Subcutaneous adipose tissue (tissue), 4 donors: ENCODE measurements around the gene BCKDHB. TPM values are rescaled to one million over a fixed set of nuclear protein-coding genes. Genes with fewer than 3 reads are reported as not detected.

ENCODE experiments used
- CTCF ChIP-seq: fragments of 450-650 bp; IDR thresholded peaks from one replicate; pipeline ENCODE4 v1.5.1; 2016; ENCODE audit warnings: low read depth, mild to moderate bottlenecking, control low read depth, antibody characterized with exemption, moderate library complexity
- total RNA-seq, 4 donors: library from RNA; depleted of rRNA; stranded (reverse); fragments of >200 nt; gene quantifications; one replicate each; pipeline ENCODE4 v1.1.0, GENCODE V29; 2016

Gene BCKDHB
- total RNA-seq = 10 to 100 TPM; 15.5 to 41.3 (median 24.2) TPM

GRCh38 chr6:80106418-80107235 lies at the start of gene BCKDHB:
TSS of gene BCKDHB (plus strand) at chr6:80106671. CDS start at chr6:80106694, 23 bp downstream.
- no peak for TF ChIP-seq CTCF

- TF ChIP-seq CTCF = no peak
Observed at GRCh38 chr6:80060774-80061173, 45.7 kb upstream of the BCKDHB start.

- TF ChIP-seq CTCF = no peak
Observed at GRCh38 chr6:80077067-80077466, 29.4 kb upstream of the BCKDHB start.

- TF ChIP-seq CTCF = no peak
Observed at GRCh38 chr6:80088637-80089036, 17.8 kb upstream of the BCKDHB start.

- no peak for TF ChIP-seq CTCF
Observed at GRCh38 chr6:80091506-80091905, 15.0 kb upstream of the BCKDHB start.

- no peak for TF ChIP-seq CTCF
Observed at GRCh38 chr6:80094017-80094416, 12.5 kb upstream of the BCKDHB start.

GRCh38 chr6:80095600-80095999 lies 10.9 kb upstream of the BCKDHB start:
- no peak for TF ChIP-seq CTCF
